GM18520 (cell line): ENCODE results near the gene TPD52L1.
"Not testable (repeated sequence)": the region's sequence is repeated elsewhere in the genome, so short reads cannot be mapped to it uniquely, and the experiment has no call there.

ENCODE experiments used
- ATAC-seq: cut with Tn5 transposase; IDR thresholded peaks from one replicate; pipeline ENCODE4 v1.9.1; 2021; ENCODE audit not compliant: unreplicated experiment

The TPD52L1 gene

DNA sequence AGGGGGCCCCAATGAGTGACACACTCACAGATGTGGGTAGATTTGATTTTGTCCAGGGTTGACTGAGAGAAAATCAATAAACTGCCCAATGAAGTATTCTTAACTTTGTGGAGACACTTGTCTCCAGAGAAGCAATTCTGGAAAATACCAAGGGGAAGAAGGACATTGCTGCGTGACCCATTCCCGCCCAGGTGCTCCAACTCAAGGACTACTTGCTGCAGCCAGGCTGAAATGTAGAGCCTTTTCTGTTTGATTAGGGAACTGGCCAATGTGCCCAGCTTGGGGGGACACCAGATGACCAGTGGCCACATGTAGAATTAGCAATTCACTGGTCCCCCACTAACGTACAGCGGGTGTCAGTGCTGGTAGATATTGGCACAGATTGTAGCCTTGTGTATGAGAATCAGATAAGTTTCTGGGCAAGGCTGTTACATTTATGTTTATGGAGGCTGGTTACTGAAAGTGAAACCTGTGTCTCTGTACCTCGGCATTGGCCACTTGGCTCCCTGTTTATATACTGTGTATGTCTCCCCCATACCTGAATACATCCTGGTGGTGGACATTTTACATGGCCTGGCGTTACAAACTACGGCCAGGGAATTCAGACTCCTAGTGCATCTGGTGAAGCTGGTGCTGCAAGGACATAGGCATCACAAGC, 115.9 kb downstream of the TPD52L1 start:
- no peak for ATAC-seq

- no peak for ATAC-seq
These were observed 116.8 kb downstream of the TPD52L1 start for GRCh38 chr6:125270380-125270779.

- ATAC-seq: no peak
These were observed 118.0 kb downstream of the TPD52L1 start for GRCh38 chr6:125271486-125272159.

- no peak for ATAC-seq
These were observed 119.7 kb downstream of the TPD52L1 start for GRCh38 chr6:125273251-125273650.

GRCh38 chr6:125273965-125274364, 120.4 kb downstream of the TPD52L1 start:
- no peak for ATAC-seq

- no peak for ATAC-seq
These were observed 121.4 kb downstream of the TPD52L1 start for GRCh38 chr6:125274935-125275334.

DNA sequence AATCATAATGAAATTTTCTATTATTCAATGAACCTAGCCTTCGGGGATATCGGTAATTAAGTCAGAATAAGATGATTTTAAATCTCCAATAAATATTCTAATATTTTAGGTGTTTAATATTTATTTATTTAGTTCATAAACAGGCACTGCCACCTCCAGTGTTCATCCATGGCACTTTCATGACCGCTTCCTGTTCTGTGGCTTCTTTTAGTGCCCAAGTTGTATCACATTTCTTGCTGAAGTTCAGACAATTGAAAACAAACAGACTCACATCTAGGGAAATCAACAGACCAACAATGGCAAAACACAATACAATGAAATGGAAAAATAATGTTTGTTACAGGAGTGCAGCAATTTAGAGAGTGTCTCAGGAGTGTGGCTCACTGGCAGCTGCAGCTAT, 122.2 kb downstream of the TPD52L1 start:
- no peak for ATAC-seq

DNA sequence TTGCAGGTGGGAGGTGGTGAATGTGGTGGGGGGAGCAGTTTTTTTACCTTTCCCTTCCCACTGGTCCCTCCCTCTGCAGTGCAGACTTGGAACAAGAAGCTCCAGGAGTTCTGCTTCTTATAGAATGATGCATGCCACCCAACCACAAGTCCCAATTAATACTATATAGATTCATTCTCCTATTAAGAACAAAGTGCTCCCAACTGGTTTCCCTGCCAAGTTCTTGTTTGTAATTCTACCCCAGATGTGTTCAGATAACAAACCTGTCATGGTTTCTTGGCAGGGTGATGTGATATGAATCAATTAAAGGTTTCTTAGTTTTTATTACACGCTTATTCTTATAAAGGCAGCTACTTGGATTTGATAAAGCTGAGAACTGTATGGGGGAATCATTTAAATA, 124.3 kb downstream of the TPD52L1 start:
- ATAC-seq: no peak

GRCh38 chr6:125279961-125280360, 126.4 kb downstream of the TPD52L1 start:
- no peak for ATAC-seq

- not testable (repeated sequence) for ATAC-seq
These were observed 126.9 kb downstream of the TPD52L1 start for GRCh38 chr6:125280370-125281035.

- not testable (repeated sequence) for ATAC-seq
These were observed 128.9 kb downstream of the TPD52L1 start for GRCh38 chr6:125282470-125282869.

DNA sequence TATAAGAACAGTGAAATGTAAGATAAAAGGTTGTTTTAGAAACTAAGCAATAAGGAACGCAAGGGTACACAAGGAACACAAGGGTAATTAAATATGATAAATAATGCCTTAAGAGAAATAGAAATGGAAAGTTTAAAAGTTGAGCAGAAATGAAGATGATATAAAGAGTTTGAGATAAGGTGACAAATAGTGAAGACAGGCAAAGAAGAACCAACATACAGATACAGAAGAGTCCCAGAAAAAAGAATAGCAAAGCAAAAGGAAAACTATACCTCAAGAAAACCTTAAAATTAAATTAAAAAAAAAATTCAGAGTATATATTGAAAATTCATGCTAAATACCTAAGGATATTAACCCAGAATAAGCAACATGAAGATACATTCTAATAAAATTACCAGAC, 131.8 kb downstream of the TPD52L1 start:
- ATAC-seq: no peak

GRCh38 chr6:125285936-125286335, 132.4 kb downstream of the TPD52L1 start:
- ATAC-seq: no peak

DNA sequence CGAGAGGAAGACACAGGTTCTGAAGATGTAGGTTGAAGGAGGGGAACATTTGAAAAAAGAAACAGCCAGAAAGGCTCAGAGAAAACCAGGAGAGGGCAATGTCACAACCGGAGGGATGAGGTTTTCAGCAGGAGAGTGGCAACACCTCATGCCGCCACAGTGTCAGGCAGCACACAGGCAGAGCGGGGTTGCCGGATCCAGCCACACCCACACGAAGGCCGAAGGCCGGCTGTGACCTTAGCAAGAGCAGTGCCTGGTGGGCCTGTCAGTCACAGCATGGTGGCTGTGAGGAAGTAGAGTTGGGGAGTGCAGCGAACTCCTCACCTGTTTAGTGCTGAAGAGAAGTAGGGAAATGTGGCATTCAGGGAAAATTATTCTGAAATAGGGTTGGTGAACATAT, 134.1 kb downstream of the TPD52L1 start:
- no peak for ATAC-seq

GRCh38 chr6:125293587-125293986, 140.0 kb downstream of the TPD52L1 start:
- no peak for ATAC-seq

DNA sequence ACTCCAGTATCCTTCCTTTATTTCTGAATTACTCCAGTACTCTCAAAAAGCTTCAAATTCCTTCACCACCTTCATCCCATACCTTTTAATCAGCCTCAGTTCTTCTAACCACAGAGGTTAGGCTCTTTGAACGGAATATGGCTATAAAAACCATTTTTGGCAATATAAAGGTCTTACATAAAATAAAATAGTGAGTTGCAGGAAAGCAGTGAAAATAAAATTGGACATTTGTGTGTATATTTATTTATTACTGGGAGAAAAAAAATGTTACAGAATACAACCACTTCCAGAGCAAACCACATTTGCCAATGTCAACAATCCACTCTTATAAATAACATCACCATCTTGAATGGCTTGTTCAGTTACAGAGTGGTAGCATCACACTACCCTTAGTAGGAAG, 140.5 kb downstream of the TPD52L1 start:
- ATAC-seq: no peak

DNA sequence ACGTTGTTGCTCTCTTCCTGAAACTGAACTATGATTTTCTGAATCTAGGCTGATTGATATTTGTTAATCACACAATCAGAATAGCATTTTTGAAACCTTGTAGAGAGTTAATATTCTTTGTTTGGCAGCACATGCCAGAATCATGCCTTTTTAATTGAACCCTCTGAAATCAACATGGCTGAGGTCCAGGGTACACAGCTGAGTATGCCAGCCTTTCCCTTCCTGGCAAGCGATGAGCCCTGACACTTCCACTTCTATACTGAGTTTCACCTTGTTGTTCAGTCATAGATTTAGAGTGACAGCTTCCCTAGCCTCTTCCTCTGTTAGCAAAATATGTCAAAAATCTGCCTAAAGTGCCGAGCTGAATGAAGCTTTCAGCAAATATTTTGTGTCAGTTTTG, 141.4 kb downstream of the TPD52L1 start:
- no peak for ATAC-seq

DNA sequence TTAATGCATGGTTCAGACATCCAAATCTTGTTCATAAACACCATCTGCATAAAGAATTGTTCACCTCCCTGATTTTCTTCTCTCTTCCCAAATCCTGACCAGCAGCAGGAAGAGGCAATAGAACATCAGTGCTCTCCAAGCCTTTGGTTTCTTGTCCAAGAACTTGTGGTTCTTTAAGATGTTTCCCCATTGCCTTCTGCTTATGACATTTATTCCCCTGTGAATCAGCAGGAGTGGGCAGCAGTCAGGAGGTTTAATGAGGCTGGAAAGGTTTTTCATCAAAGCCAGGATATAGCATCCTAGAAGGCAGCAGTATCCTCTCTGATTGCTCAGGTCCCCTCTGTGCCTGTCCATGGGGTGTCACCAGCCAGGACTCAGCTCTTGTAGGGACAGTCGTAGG, 142.9 kb downstream of the TPD52L1 start:
- ATAC-seq: no peak

GRCh38 chr6:125299257-125299656, 145.7 kb downstream of the TPD52L1 start:
- no peak for ATAC-seq

DNA sequence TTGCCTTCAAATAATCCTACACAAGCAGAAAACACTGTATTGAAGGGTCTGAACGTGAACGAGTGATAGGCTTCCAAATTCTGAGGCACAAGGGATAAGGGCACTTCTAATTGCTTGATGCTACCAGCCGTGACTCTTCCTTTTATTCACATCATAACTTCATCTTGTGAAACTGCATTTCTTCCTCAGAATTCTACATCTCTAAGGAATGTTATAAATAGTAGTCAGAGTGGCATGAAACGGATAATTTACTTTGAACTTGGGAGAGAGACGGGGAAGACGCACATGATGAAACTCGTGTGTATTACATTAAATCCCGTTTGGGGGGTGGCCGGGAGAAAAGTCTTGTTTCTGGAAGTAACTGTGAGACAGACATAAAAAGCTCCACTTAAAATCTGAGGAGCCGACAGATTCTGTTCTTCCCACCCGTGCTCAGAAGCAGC, 147.4 kb downstream of the TPD52L1 start:
- no peak for ATAC-seq

GRCh38 chr6:125301435-125302391, 148.1 kb downstream of the TPD52L1 start, which contains the start of gene HDDC2:
TSS of gene HDDC2 (minus strand) at chr6:125301967. CDS start at chr6:125301932, 35 bp downstream.
- peak; percentile 79 for ATAC-seq
